Measurements from ENCODE around the gene OR2AE1.

DNA sequence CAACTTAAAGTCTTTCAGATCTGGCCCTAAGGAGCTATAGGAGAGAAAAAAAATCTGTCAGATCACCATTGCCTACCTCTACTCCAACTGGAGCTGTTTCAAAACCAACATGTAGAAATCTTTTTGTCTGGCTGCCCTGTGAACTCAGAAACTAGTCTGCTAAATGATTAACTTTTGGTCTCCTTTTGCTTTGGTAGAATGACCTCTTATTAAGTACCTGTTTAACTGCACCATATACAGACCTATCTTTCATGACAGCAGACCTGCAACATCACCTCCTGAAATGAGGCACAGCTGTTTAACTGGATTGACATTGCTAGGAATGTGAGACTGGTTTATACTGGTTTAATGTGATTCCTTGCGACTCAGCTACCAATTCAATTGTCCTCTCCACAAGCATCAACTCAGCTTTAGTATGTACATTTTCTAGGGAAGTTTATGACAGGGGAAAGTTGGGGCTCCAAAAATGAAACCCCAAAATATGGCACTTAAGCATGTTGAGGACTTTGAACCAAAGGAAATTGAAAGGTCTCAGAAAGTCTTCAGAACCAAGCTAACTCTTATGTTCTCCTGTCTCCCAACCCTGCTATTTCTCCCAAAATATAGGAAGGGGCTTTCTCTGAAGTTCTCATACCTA, 47.2 kb downstream of the OR2AE1 start:
- TF ChIP-seq POLR2A (IDR thresholded peaks at IDR 0.05) = no peak
- TF ChIP-seq, protein P1, sequence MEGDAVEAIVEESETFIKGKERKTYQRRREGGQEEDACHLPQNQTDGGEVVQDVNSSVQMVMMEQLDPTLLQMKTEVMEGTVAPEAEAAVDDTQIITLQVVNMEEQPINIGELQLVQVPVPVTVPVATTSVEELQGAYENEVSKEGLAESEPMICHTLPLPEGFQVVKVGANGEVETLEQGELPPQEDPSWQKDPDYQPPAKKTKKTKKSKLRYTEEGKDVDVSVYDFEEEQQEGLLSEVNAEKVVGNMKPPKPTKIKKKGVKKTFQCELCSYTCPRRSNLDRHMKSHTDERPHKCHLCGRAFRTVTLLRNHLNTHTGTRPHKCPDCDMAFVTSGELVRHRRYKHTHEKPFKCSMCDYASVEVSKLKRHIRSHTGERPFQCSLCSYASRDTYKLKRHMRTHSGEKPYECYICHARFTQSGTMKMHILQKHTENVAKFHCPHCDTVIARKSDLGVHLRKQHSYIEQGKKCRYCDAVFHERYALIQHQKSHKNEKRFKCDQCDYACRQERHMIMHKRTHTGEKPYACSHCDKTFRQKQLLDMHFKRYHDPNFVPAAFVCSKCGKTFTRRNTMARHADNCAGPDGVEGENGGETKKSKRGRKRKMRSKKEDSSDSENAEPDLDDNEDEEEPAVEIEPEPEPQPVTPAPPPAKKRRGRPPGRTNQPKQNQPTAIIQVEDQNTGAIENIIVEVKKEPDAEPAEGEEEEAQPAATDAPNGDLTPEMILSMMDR (IDR thresholded peaks at IDR 0.05) = no peak
